BJ (cell line): ENCODE data around the gene NCOA7. TPM values are rescaled to one million over a fixed set of nuclear protein-coding genes. Genes with fewer than 3 reads are reported as not detected.
A peak's percentile ranks its signal among the peaks of the same experiment; 100 is the strongest.

Experiments
- CTCF ChIA-PET: fragments of 350-600 bp; formaldehyde crosslinking; extraction: SDS; loops from one replicate; lab custom pipeline; 2021; ENCODE audit warnings: antibody characterized with exemption, inconsistent platforms; lab: Yijun Ruan, JAX
- POLR2A ChIA-PET: fragments of 300-600 bp; sonication (Branson Sonifier 250); formaldehyde crosslinking; extraction: SDS; loops from one replicate; lab custom pipeline; 2021; ENCODE audit warnings: antibody characterized with exemption; lab: Charles Lee
- DNase-seq: peaks from one replicate; pipeline ENCODE4 v3.0.0-alpha.2; 2011; ENCODE audit warnings: low read depth
- H3K27me3 ChIP-seq: 2 replicates; pipeline ENCODE4 v1.6.0; 2011; ENCODE audit warnings: low read length; ENCODE audit not compliant: control insufficient read depth, insufficient read depth
- H3K36me3 ChIP-seq: 2 replicates; pipeline ENCODE4 v1.5.1; 2011; ENCODE audit warnings: low read length; ENCODE audit not compliant: control insufficient read depth, insufficient read depth
- H3K4me3 ChIP-seq: 2 replicates; pipeline ENCODE4 v1.5.1; 2011; ENCODE audit warnings: low read depth, mild to moderate bottlenecking, control low read depth, low read length
- polyA plus RNA-seq: library from polyadenylated mRNA; depleted of rRNA; stranded (reverse); fragments of >200 nt; gene quantifications from 2 replicates; pipeline ENCODE4 v1.2.3, GENCODE V29; 2011
- TF ChIP-seq, protein P1 (sequence below): IDR thresholded peaks from 2 replicates; pipeline ENCODE4 v1.5.1; 2011; ENCODE audit warnings: low read depth, mild to moderate bottlenecking, control low read depth, inconsistent platforms, low read length, moderate library complexity; ENCODE audit not compliant: insufficient read depth

The NCOA7 gene
- polyA plus RNA-seq, 1 experiment: 27.2 TPM

- CTCF ChIA-PET: interaction anchor here (0.9 to 2.1 kb wide), 6 partner anchors 12 to 34 kb away, joined by 3 to 5 read pairs (median 4); no protein-coding TSS in a partner anchor
- H3K36me3 ChIP-seq: no peaks in the 10 kb centered on the region
- peak; percentile 78 for DNase-seq
- TF ChIP-seq, protein P1, sequence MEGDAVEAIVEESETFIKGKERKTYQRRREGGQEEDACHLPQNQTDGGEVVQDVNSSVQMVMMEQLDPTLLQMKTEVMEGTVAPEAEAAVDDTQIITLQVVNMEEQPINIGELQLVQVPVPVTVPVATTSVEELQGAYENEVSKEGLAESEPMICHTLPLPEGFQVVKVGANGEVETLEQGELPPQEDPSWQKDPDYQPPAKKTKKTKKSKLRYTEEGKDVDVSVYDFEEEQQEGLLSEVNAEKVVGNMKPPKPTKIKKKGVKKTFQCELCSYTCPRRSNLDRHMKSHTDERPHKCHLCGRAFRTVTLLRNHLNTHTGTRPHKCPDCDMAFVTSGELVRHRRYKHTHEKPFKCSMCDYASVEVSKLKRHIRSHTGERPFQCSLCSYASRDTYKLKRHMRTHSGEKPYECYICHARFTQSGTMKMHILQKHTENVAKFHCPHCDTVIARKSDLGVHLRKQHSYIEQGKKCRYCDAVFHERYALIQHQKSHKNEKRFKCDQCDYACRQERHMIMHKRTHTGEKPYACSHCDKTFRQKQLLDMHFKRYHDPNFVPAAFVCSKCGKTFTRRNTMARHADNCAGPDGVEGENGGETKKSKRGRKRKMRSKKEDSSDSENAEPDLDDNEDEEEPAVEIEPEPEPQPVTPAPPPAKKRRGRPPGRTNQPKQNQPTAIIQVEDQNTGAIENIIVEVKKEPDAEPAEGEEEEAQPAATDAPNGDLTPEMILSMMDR: no peak
- H3K4me3 ChIP-seq: no peak overlapping the region
- POLR2A ChIA-PET: interaction anchor here (0.6 kb wide), 1 partner anchor 689 kb away, joined by 4 read pairs; no protein-coding TSS in a partner anchor
- no peaks in the 10 kb centered on the region for H3K27me3 ChIP-seq
These were observed 149.7 kb downstream of the NCOA7 start for GRCh38 chr6:125940247-125941041.

DNA sequence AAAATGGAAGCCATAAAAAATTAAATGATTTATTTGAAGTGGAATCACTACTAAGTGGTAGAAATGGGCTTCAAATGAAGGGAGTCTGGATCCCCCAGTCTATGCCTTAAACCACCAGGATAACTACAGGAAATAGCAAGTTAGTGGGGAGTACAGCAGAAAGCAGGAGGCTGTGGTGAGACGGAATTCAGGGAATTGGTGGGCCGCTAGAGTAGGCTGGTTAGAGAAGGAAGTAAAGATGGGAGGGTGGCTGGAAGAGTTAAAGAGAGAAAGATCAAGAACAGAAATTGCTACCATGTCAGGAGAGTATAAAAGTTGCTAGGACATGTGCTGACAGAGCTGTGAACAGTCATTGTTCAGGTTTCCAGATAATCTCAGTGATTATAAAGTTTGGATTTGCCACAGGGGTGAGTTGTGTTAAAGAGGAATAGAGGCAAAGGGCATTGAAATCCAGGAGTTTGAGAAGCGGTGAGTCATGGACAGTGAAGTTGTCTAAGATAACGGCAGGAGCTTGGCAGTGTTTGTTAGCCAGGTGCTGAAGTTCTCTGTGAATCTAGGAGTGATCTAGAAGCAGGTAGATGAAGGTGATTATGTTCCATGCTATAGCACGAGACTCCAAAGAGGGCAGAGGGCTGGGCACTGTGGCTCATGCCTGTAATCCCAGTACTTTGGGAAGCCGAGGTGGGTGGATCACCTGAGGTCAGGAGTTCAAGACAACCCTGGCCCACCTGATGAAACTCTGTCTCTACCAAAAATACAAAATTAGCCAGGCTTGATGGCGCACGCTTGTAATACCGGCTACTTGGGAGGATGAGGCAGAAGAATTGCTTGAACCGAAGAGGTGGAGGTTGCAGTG lies 152.1 kb downstream of the NCOA7 start:
- no peaks in the 10 kb centered on the region for H3K36me3 ChIP-seq
- TF ChIP-seq, protein P1: no peak
- no peak overlapping the region for H3K4me3 ChIP-seq
- POLR2A ChIA-PET: no interaction called here
- no peak for DNase-seq
- CTCF ChIA-PET: interaction anchor here (1.9 kb wide), 2 partner anchors 10 to 14 kb away, joined by 6 to 8 read pairs; partner anchors contain the start of gene HINT3
- no peaks in the 10 kb centered on the region for H3K27me3 ChIP-seq

GRCh38 chr6:125943528-125944433 lies 153.0 kb downstream of the NCOA7 start:
- TF ChIP-seq, protein P1: no peak
- ChIA-PET POLR2A (no interaction called here), CTCF (interaction anchor here (0.8 to 1.9 kb wide), 3 partner anchors 9 to 13 kb away, joined by 3 to 8 read pairs (median 6); partner anchors contain the start of gene HINT3)

DNA sequence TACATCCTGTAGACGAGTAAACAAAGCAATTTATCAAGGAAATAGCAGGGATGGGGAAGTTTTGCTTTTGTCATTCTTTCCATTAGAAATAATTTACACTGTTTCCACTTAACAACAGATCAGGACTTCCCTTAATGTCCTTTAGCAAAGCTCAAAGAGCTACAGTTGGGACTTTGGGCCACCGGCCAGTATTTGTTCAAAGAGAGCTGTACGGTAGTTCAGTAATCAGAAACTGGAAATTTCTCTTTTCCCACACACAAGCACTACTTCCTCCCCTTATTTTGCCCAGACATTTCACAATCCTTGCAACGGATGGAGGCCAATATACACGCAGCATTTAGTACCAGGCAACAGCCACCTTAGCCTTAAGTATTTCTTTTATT lies 153.7 kb downstream of the NCOA7 start:
- H3K4me3 ChIP-seq: no peak overlapping the region
- CTCF ChIA-PET: interaction anchor here (0.8 to 1.9 kb wide), 2 partner anchors 8 to 10 kb away, joined by 3 to 6 read pairs; no protein-coding TSS in a partner anchor
- POLR2A ChIA-PET: no interaction called here

More at GRCh38 chr6:125943528-125944433, 153.0 kb downstream of the NCOA7 start:
- no peak for DNase-seq
- Histone ChIP-seq H3K36me3 (no peaks in the 10 kb centered on the region), H3K4me3 (no peak overlapping the region), H3K27me3 (no peaks in the 10 kb centered on the region)

More for the DNA sequence above, 153.7 kb downstream of the NCOA7 start:
- no peak for DNase-seq
- TF ChIP-seq, protein P1: no peak
- Histone ChIP-seq H3K36me3 (no peaks in the 10 kb centered on the region), H3K27me3 (no peaks in the 10 kb centered on the region)
